Suprapubic skin (tissue), 4 donors: ENCODE results near the gene ZNF860.

Experiments
- EP300 ChIP-seq: sonication (generic); formaldehyde crosslinking; IDR thresholded peaks from one replicate; pipeline ENCODE4 v1.6.1; 2017; ENCODE audit warnings: antibody characterized with exemption
- POLR2A ChIP-seq, 2 donors: fragments of 450-650 bp; IDR thresholded peaks; one replicate each; pipeline ENCODE4 v1.6.1; 2017; ENCODE audit warnings: antibody characterized with exemption in 2 of 2, mild to moderate bottlenecking in 2 of 2, moderate library complexity in 2 of 2
- POLR2AphosphoS5 ChIP-seq, 3 donors: sonication (generic); formaldehyde crosslinking; IDR thresholded peaks; one replicate each; pipeline ENCODE4 v1.6.1; 2017; ENCODE audit warnings: antibody characterized with exemption in 3 of 3
- TF ChIP-seq, protein P1 (sequence below), 2 donors: fragments of 200-600 bp in 1 of 2; fragments of 450-650 bp in 1 of 2; sonication (generic) in 1 of 2; IDR thresholded peaks; one replicate each; pipeline ENCODE4 v1.5.1; 2016 to 2019; ENCODE audit warnings: antibody characterized with exemption in 2 of 2, mild to moderate bottlenecking in 1 of 2, moderate library complexity in 1 of 2

DNA sequence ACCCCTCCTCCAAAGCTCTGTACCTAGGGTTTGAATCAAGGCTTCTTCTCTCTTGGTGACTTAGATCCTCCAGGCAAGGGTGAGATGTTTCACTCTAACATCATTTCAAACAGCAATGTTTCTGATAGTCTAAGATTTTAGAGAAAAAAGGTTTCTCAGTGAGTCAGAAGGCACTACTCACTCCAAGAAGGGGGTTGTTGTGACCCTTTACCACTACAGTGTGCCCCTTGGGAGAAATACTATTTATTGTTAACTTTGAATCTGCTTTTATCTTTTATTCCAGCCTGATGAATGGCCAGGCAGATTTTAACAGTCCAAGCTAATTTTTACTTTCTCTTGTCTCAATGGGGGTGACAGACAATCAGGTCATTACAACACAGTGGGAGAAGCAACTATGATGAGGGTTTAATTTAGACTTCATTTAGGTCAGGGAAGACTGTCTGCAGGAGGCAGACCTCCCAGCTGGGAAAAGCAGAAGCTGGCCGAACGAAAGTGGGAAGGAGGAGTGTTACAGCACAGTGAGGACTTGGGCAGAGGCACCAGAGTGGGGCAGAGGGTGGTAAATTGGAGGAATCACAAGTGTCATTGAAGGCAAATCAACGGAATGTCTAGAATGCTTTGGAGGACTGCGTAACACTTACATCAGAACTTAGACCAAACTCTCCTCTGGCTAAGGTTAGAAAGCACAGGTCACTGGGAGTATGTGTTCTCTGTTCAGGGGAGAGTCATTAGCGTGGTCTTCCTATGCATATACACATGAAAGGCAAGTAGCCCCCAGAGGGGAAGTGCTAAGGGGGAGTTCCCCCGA, 21.2 kb downstream of the ZNF860 start:
- TF ChIP-seq POLR2A (IDR thresholded peaks at IDR 0.05) (no peak), EP300 (no peak), POLR2AphosphoS5 (IDR thresholded peaks at IDR 0.05) (no peak)
- TF ChIP-seq, protein P1, sequence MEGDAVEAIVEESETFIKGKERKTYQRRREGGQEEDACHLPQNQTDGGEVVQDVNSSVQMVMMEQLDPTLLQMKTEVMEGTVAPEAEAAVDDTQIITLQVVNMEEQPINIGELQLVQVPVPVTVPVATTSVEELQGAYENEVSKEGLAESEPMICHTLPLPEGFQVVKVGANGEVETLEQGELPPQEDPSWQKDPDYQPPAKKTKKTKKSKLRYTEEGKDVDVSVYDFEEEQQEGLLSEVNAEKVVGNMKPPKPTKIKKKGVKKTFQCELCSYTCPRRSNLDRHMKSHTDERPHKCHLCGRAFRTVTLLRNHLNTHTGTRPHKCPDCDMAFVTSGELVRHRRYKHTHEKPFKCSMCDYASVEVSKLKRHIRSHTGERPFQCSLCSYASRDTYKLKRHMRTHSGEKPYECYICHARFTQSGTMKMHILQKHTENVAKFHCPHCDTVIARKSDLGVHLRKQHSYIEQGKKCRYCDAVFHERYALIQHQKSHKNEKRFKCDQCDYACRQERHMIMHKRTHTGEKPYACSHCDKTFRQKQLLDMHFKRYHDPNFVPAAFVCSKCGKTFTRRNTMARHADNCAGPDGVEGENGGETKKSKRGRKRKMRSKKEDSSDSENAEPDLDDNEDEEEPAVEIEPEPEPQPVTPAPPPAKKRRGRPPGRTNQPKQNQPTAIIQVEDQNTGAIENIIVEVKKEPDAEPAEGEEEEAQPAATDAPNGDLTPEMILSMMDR (IDR thresholded peaks at IDR 0.05), result no peak
